Limb (tissue), 2 donors: ENCODE measurements around the gene TMEM8B.

Experiments used
- DNase-seq, 2 donors: peaks; one replicate each; pipeline ENCODE4 v3.0.0-alpha.2; 2016; ENCODE audit errors: extremely low spot score in 2 of 2

Gene TMEM8B, protein sequence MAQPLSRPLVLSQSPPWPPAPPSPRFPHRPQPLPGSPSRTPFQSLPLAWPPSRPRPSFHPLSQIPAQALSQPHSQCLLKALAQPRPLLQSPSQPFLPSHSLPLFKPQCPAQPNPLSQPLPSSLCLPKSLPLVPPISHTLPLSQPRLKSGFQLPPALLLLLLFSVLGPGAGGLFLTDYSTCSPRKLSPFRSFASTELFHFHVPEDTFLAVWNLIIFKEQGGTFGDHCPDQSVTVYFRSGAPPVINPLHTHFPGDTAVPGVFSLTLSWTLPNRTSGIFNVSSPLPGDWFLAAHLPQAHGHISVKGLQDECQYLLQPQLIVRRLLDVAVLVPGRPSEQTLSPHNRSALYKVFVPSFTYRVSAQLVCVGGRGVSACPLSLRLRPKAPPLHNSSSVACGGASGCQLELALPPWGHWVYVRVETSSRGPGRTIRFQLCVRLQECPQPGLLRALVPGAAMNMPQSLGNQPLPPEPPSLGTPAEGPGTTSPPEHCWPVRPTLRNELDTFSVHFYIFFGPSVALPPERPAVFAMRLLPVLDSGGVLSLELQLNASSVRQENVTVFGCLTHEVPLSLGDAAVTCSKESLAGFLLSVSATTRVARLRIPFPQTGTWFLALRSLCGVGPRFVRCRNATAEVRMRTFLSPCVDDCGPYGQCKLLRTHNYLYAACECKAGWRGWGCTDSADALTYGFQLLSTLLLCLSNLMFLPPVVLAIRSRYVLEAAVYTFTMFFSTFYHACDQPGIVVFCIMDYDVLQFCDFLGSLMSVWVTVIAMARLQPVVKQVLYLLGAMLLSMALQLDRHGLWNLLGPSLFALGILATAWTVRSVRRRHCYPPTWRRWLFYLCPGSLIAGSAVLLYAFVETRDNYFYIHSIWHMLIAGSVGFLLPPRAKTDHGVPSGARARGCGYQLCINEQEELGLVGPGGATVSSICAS

GRCh38 chr9:35829084-35829763 is at the start of gene TMEM8B:
Gene TMEM8B, plus strand, starts transcription at chr9:35829228. Its CDS starts 220 bp downstream, at chr9:35829448.
- peak; percentile 94 to 98 for DNase-seq

DNA sequence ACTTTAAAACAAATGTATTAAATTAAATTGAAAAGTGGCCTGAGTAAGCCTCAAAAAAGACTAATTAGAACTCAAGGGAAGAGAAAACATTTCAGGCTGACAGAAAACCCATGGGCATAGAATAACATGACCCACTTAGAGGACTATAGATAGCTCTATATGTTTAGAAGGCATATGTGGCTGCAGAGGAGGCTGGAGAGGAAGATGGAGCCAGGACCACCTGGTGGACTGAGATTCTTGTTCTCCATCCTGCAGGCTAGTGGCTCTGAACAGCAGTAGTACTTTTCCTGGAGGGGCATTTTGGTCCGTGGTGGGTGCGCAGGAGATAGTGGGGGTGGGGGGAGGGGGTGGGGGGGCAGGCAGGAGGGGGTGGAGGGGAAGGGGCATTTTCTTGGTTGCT is 48.0 kb upstream of the TMEM8B start:
- no peak for DNase-seq

- DNase-seq: no peak
Measured at GRCh38 chr9:35783418-35783817, 45.6 kb upstream of the TMEM8B start.

DNA sequence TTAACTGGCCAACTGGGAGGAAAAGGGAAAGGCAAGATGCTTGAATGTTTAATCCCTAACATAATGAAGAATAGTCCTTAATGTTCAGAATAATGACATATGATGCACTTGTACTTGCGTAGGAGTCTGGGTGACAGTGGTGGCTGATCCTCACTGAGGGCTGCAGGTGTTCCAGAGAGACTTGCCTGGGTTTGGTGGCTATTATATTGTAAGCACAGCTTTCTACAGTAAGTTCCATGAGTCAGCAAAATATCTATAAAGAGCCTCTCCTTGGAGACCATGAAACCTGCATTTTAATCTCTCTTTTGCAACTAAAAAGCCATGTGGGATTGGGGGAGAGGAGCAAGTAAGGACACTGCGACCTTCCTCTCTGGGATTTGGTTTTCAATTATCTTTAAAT is 39.5 kb upstream of the TMEM8B start:
- DNase-seq: no peak

DNA sequence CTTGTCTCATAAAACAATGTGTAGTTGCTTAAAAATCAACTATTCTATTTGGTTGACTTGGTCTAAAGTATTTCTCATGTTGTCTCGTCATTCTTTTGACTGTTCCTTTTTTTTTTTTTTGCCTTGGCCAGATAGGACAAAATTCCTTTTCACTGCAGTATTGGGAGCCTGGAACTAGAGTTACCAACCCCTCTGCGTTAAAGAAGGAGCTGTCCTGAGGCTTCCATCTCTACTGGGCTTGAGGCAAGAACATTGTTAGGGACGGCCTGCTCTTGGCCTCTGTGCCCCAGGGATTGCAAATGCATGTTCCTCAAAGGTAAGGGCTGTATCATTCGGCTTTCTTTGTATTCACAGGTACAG is 39.0 kb upstream of the TMEM8B start:
- no peak for DNase-seq

GRCh38 chr9:35790385-35791296 is 38.4 kb upstream of the TMEM8B start:
- DNase-seq: peak; percentile 84 to 94

- DNase-seq: peak in 1 of 2 donors; percentile 75
Measured at GRCh38 chr9:35791297-35791921, 37.6 kb upstream of the TMEM8B start, which contains the start of gene NPR2. Gene NPR2, plus strand, starts transcription at chr9:35791591. Its CDS starts 818 bp downstream, at chr9:35792409.

- DNase-seq: peak in 1 of 2 donors; percentile 51
Measured at GRCh38 chr9:35792024-35792813, 36.8 kb upstream of the TMEM8B start.

- DNase-seq: no peak
Measured at GRCh38 chr9:35792826-35793225, 36.2 kb upstream of the TMEM8B start.

- no peak for DNase-seq
Measured at GRCh38 chr9:35793461-35793860, 35.6 kb upstream of the TMEM8B start.

GRCh38 chr9:35795695-35796094 is 33.3 kb upstream of the TMEM8B start:
- no peak for DNase-seq

DNA sequence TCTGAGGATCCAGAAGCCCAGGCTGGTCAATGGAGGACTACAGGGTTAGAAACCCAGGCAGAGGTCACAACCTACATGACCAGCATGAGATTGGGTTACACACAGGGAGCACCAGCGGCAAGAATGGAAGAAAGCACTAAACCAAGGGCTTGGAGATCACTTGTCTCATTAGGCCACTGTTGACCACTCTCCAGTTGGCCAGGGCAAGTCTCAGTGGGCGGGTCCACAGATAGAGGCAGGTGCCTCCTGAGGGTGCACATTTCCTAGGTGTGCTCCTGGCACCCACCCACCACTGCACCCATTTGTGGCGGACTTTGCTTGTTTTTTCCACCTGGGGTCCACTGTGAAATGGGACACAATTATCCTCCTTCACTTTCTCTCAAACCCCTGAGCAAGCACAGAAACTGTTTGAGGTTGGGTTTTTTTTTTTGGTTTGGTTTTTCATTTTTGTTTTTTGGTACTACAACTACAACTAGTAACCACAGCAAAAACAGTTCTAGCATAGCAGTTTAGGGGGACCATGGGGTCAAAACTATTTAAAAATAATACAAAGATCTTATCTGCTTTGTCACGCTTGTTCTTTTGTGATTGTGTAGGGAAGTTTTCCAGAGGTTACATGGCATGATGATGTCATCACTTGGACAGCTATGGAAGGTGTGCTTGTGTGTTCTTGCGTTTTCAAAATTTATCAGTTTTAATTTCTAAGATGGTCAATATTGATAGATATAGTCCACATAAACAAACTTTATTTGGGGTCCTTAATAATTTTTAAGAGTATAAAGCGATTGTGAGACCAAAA is 31.5 kb upstream of the TMEM8B start:
- DNase-seq: no peak

GRCh38 chr9:35798658-35799374 is 30.2 kb upstream of the TMEM8B start:
- no peak for DNase-seq

GRCh38 chr9:35800530-35800929 is 28.5 kb upstream of the TMEM8B start:
- DNase-seq: no peak

DNA sequence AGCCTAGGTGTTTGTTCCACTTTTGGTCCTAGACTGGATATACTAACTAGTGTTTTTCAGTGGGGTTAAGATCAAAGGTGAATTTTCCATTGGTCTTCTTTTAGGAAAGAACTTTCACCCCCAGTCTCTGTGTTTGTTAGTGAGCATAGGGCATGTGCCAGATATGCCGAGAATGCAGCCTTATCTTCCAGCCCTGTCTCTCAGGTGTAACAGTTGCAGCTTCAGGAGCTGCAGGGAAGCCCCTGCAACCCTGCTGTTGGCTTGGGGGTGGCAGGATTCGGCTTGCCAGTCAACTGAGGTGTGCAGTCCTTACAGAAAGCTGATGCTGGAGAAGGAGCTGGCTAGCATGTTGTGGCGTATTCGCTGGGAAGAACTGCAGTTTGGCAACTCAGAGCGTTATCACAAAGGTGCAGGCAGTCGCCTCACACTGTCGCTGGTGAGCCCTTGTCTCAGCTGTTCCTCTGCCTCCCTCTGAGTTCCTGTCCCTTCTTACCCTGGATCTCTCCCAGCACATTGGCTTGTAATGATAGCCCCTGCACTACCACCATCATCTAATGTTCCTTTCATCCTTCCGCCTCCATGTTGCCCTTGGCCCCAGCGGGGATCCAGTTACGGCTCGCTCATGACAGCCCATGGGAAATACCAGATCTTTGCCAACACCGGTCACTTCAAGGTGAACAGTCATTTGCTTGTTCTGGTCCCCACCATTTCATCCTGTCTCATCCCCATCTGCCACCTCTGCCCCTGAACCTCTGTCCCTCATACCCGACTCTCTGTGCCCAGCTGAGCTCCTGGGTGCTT is 27.5 kb upstream of the TMEM8B start:
- DNase-seq: no peak

- DNase-seq: no peak
Measured at GRCh38 chr9:35806101-35806500, 22.9 kb upstream of the TMEM8B start.

GRCh38 chr9:35808433-35808832 is 20.6 kb upstream of the TMEM8B start:
- DNase-seq: no peak
